Limb (tissue), 2 donors: ENCODE results near the gene NEO1.

Source experiments
- DNase-seq, 2 donors: peaks; one replicate each; pipeline ENCODE4 v3.0.0-alpha.2; 2016; ENCODE audit errors: extremely low spot score in 2 of 2

Gene NEO1

GRCh38 chr15:73051807-73052652, at the start of gene NEO1:
Gene NEO1, plus strand, starts transcription at chr15:73052463. Its CDS starts 213 bp downstream, at chr15:73052676.
- peak; percentile 88 to 96 for DNase-seq

- DNase-seq = no peak
These were observed 47.8 kb upstream of the NEO1 start for GRCh38 chr15:73004462-73004861.

- no peak for DNase-seq
These were observed 47.2 kb upstream of the NEO1 start for GRCh38 chr15:73005032-73005431.

- no peak for DNase-seq
These were observed 46.8 kb upstream of the NEO1 start for GRCh38 chr15:73005446-73005845.

GRCh38 chr15:73006523-73006922, 45.7 kb upstream of the NEO1 start:
- DNase-seq = no peak

- DNase-seq = peak in 1 of 2 donors; percentile 23
These were observed 42.9 kb upstream of the NEO1 start for GRCh38 chr15:73009066-73010056.

GRCh38 chr15:73010154-73011152, 41.8 kb upstream of the NEO1 start:
- DNase-seq = no peak

- no peak for DNase-seq
These were observed 37.4 kb upstream of the NEO1 start for GRCh38 chr15:73014904-73015303.

GRCh38 chr15:73015493-73015892, 36.8 kb upstream of the NEO1 start:
- DNase-seq = no peak

- DNase-seq = no peak
These were observed 34.3 kb upstream of the NEO1 start for GRCh38 chr15:73017987-73018386.

- DNase-seq = no peak
These were observed 33.1 kb upstream of the NEO1 start for GRCh38 chr15:73019154-73019553.

GRCh38 chr15:73019601-73020146, 32.6 kb upstream of the NEO1 start:
- DNase-seq = no peak

GRCh38 chr15:73021139-73021621, 31.1 kb upstream of the NEO1 start:
- DNase-seq = peak in 1 of 2 donors; percentile 42

GRCh38 chr15:73022161-73022560, 30.1 kb upstream of the NEO1 start:
- DNase-seq = no peak

GRCh38 chr15:73023071-73023470, 29.2 kb upstream of the NEO1 start:
- DNase-seq = no peak

- DNase-seq = no peak
These were observed 28.1 kb upstream of the NEO1 start for GRCh38 chr15:73024168-73024567.

- no peak for DNase-seq
These were observed 25.7 kb upstream of the NEO1 start for GRCh38 chr15:73026511-73027054.

GRCh38 chr15:73028031-73028430, 24.2 kb upstream of the NEO1 start:
- no peak for DNase-seq

- no peak for DNase-seq
These were observed 23.3 kb upstream of the NEO1 start for GRCh38 chr15:73028831-73029451.
